Osteocyte (in vitro differentiated cells): ENCODE measurements around the gene CFAP73. TPM values are rescaled to one million over a fixed set of nuclear protein-coding genes. Genes with fewer than 3 reads are reported as not detected.
A peak's percentile ranks its signal among the peaks of the same experiment; 100 is the strongest.

ENCODE experiments used
- DNase-seq: peaks from one replicate; pipeline ENCODE4 v3.0.0; 2021; ENCODE audit warnings: mixed read lengths; ENCODE audit not compliant: unreplicated experiment; ENCODE audit errors: extremely low spot score
- H3K27ac Mint-ChIP-seq: one replicate; pipeline ENCODE4 v1.8.0; 2021; ENCODE audit warnings: mild to moderate bottlenecking, mixed read lengths; ENCODE audit not compliant: unreplicated experiment
- H3K27me3 Mint-ChIP-seq: one replicate; pipeline ENCODE4 v1.8.0; 2021; ENCODE audit warnings: mixed read lengths; ENCODE audit not compliant: unreplicated experiment
- H3K36me3 Mint-ChIP-seq: one replicate; pipeline ENCODE4 v1.8.0; 2021; ENCODE audit warnings: mixed read lengths; ENCODE audit not compliant: unreplicated experiment
- H3K4me1 Mint-ChIP-seq: one replicate; pipeline ENCODE4 v1.8.0; 2021; ENCODE audit warnings: mixed read lengths; ENCODE audit not compliant: unreplicated experiment
- H3K4me3 Mint-ChIP-seq: one replicate; pipeline ENCODE4 v1.8.0; 2021; ENCODE audit warnings: mild to moderate bottlenecking, moderate library complexity, mixed read lengths; ENCODE audit not compliant: unreplicated experiment
- H3K9me3 Mint-ChIP-seq: one replicate; pipeline ENCODE4 v1.8.0; 2021; ENCODE audit warnings: mixed read lengths; ENCODE audit not compliant: unreplicated experiment
- CTCF ChIP-seq: fragments of 200-600 bp; sonication (generic); IDR thresholded peaks from 2 replicates; pipeline ENCODE4 v1.5.0; 2021; ENCODE audit warnings: antibody characterized with exemption, mild to moderate bottlenecking, moderate library complexity
- total RNA-seq: library from RNA; stranded (reverse); gene quantifications from 2 replicates; pipeline ENCODE4 v1.2.1, GENCODE V29; 2021

CFAP73 gene
- total RNA-seq, 1 donor from 2014 or later, result not detected

GRCh38 chr12:113129664-113130456, 19.7 kb upstream of the CFAP73 start:
- no peak for TF ChIP-seq CTCF
- Mint-ChIP-seq H3K27ac (no peak overlapping the region), H3K4me1 (no peaks in the 10 kb centered on the region), H3K9me3 (no peaks in the 10 kb centered on the region), H3K27me3 (peaks cover 21% of the 10 kb centered on the region), H3K4me3 (no peak overlapping the region), H3K36me3 (no peaks in the 10 kb centered on the region)
- DNase-seq, result no peak

- Mint-ChIP-seq H3K4me1 (no peaks in the 10 kb centered on the region), H3K9me3 (no peaks in the 10 kb centered on the region), H3K27ac (no peak overlapping the region), H3K4me3 (no peak overlapping the region), H3K36me3 (no peaks in the 10 kb centered on the region), H3K27me3 (peaks cover 22% of the 10 kb centered on the region)
- peak; percentile 5 for TF ChIP-seq CTCF
- no peak for DNase-seq
These were observed 18.9 kb upstream of the CFAP73 start for GRCh38 chr12:113130457-113131135.

GRCh38 chr12:113131556-113131955, 18.0 kb upstream of the CFAP73 start:
- Mint-ChIP-seq H3K27ac (no peak overlapping the region), H3K27me3 (peaks cover 27% of the 10 kb centered on the region), H3K36me3 (no peaks in the 10 kb centered on the region), H3K4me3 (no peak overlapping the region), H3K4me1 (peaks cover 2% of the 10 kb centered on the region), H3K9me3 (no peaks in the 10 kb centered on the region)
- no peak for DNase-seq
- no peak for TF ChIP-seq CTCF

- peaks cover 2% of the 10 kb centered on the region for H3K4me1 Mint-ChIP-seq
- no peaks in the 10 kb centered on the region for H3K9me3 Mint-ChIP-seq
- no peak overlapping the region for H3K4me3 Mint-ChIP-seq
- no peak for TF ChIP-seq CTCF
- DNase-seq, result no peak
- no peak overlapping the region for H3K27ac Mint-ChIP-seq
- peaks cover 27% of the 10 kb centered on the region for H3K27me3 Mint-ChIP-seq
- H3K36me3 Mint-ChIP-seq, result no peaks in the 10 kb centered on the region
These were observed 16.5 kb upstream of the CFAP73 start for GRCh38 chr12:113133036-113133435.

- TF ChIP-seq CTCF, result no peak
- H3K4me1 Mint-ChIP-seq, result peaks cover 2% of the 10 kb centered on the region
- no peaks in the 10 kb centered on the region for H3K9me3 Mint-ChIP-seq
- H3K4me3 Mint-ChIP-seq, result no peak overlapping the region
- H3K27ac Mint-ChIP-seq, result no peak overlapping the region
- no peak for DNase-seq
- H3K36me3 Mint-ChIP-seq, result no peaks in the 10 kb centered on the region
- peaks cover 21% of the 10 kb centered on the region for H3K27me3 Mint-ChIP-seq
These were observed 15.9 kb upstream of the CFAP73 start for GRCh38 chr12:113133666-113134065.
